Brain microvascular endothelial cell (primary cell): ENCODE measurements around the gene BAZ1A.
"Not testable (repeated sequence)": the region's sequence is repeated elsewhere in the genome, so short reads cannot be mapped to it uniquely, and the experiment has no call there.

Experiments
- DNase-seq: peaks from one replicate; pipeline ENCODE4 v3.0.0-alpha.2; 2020
- H3K27ac ChIP-seq: fragments of 250-450 bp; sonication (Bioruptor Pico); 2 replicates; pipeline ENCODE4 v1.5.1; 2020; ENCODE audit warnings: mild to moderate bottlenecking, moderate library complexity
- H3K27me3 ChIP-seq: fragments of 250-450 bp; sonication (Bioruptor Pico); replicated peaks from 2 replicates; pipeline ENCODE4 v1.5.1; 2020; ENCODE audit warnings: mild to moderate bottlenecking
- H3K36me3 ChIP-seq: fragments of 250-450 bp; sonication (Bioruptor Pico); replicated peaks from 2 replicates; pipeline ENCODE4 v1.5.1; 2020; ENCODE audit warnings: mild to moderate bottlenecking
- H3K4me3 ChIP-seq: 2 replicates; pipeline ENCODE4 v1.5.1; 2011; ENCODE audit warnings: low read depth, mild to moderate bottlenecking, control low read depth, low read length, moderate library complexity
- in situ Hi-C: cut with HindIII; loops from 2 replicates; pipeline ENCODE4 v1.10.0; 2017; ENCODE audit warnings: low sequenced_read_pairs, low pct_ligation_motif_present
- TF ChIP-seq, protein P1 (sequence below): IDR thresholded peaks from 2 replicates; pipeline ENCODE4 v1.5.1; 2011; ENCODE audit warnings: low read depth, mild to moderate bottlenecking, moderate library complexity, low read length, control low read depth, inconsistent platforms; ENCODE audit errors: missing control alignments

The BAZ1A gene

DNA sequence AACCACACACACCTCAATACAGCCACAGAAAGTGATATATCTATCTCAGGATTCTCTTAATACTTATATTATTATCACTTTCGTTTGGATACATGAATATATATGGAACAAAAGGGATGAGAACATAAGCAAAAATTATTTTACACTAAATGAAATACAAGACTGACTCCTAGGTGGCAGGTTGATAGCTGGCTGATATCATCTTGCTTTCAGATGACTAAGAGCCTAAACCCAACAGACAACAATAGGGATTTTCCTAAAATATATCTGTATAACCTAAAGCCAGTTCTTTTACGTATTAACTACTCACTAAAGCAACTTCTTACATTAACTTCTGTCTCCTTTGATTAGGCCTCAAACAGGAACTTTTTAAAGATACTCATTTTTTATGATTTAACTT, 65.1 kb downstream of the BAZ1A start:
- in situ Hi-C loops, result no loop called here
- H3K36me3 ChIP-seq, result peaks cover 10% of the 10 kb centered on the region

DNA sequence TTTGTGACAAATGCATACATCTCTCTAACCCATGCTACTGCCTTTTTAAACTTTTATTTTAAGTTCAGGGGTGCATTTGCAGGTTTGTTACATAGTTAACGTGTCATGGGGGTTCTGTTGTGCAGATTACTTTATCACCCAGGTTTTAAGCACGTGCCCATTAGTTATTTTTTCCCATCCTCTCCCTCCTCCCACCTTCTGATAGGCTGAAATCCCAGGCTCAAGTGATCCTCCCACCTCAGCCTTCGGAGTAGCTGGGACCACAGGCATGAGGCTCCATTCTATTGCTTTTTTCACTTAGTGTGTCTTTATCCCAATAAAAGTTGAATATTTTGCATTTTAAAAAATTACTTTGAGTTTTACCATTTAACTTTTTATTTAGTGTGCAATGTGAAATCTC, 68.9 kb downstream of the BAZ1A start:
- DNase-seq, result no peak
- TF ChIP-seq, protein P1, sequence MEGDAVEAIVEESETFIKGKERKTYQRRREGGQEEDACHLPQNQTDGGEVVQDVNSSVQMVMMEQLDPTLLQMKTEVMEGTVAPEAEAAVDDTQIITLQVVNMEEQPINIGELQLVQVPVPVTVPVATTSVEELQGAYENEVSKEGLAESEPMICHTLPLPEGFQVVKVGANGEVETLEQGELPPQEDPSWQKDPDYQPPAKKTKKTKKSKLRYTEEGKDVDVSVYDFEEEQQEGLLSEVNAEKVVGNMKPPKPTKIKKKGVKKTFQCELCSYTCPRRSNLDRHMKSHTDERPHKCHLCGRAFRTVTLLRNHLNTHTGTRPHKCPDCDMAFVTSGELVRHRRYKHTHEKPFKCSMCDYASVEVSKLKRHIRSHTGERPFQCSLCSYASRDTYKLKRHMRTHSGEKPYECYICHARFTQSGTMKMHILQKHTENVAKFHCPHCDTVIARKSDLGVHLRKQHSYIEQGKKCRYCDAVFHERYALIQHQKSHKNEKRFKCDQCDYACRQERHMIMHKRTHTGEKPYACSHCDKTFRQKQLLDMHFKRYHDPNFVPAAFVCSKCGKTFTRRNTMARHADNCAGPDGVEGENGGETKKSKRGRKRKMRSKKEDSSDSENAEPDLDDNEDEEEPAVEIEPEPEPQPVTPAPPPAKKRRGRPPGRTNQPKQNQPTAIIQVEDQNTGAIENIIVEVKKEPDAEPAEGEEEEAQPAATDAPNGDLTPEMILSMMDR, result no peak
- Histone ChIP-seq H3K36me3 (peaks cover 27% of the 10 kb centered on the region), H3K27me3 (no peaks in the 10 kb centered on the region), H3K4me3 (no peak overlapping the region), H3K27ac (no peak overlapping the region)
- in situ Hi-C loops, result no loop called here

More for the DNA sequence above, 65.1 kb downstream of the BAZ1A start:
- Histone ChIP-seq H3K4me3 (no peak overlapping the region), H3K27ac (no peak overlapping the region), H3K27me3 (no peaks in the 10 kb centered on the region)
- TF ChIP-seq, protein P1, result no peak
- no peak for DNase-seq

DNA sequence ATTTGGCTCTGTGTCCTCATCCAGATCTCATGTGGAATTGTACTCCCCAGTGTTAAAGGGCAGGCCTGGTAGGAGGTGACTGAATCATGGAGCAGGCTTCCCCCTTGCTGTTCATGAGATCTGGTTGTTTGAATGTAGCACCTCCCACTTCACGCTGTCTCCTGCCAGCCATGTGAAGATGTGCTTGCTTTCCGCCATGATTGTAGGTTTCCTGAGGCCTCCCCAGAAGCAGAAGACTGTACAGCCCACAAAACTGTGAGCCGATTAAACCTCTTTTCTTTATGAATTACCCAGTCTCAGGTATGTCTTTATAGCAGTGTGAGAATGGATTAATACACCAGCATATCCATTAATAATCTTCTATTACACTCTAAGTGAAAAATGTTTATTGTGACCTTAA, 70.2 kb downstream of the BAZ1A start:
- H3K4me3 ChIP-seq, result no peak overlapping the region
- DNase-seq, result no peak
- in situ Hi-C loops, result no loop called here
- H3K27me3 ChIP-seq, result no peaks in the 10 kb centered on the region
- H3K27ac ChIP-seq, result no peak overlapping the region
- TF ChIP-seq, protein P1, result no peak
- H3K36me3 ChIP-seq, result peaks cover 28% of the 10 kb centered on the region

DNA sequence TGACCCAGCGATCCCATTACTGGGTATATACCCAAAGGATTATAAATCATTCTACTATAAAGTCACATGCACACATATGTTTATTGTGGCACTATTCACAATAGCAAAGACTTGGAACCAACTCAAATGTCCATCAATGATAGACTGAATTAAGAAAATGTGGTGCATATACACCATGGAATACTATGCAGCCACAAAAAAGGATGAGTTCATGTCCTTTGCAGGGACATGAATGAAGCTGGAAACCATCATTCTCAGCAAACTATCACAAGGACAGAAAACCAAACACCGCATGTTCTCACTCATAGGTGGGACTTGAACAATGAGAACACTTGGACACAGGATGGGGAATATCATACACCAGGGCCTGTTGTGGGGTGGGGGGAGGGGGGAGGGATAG, 76.3 kb downstream of the BAZ1A start:
- H3K27ac ChIP-seq, in situ Hi-C loops, H3K4me3 ChIP-seq, H3K27me3 ChIP-seq, DNase-seq: not testable (repeated sequence)
- H3K36me3 ChIP-seq, result peaks cover 32% of the 10 kb centered on the region

DNA sequence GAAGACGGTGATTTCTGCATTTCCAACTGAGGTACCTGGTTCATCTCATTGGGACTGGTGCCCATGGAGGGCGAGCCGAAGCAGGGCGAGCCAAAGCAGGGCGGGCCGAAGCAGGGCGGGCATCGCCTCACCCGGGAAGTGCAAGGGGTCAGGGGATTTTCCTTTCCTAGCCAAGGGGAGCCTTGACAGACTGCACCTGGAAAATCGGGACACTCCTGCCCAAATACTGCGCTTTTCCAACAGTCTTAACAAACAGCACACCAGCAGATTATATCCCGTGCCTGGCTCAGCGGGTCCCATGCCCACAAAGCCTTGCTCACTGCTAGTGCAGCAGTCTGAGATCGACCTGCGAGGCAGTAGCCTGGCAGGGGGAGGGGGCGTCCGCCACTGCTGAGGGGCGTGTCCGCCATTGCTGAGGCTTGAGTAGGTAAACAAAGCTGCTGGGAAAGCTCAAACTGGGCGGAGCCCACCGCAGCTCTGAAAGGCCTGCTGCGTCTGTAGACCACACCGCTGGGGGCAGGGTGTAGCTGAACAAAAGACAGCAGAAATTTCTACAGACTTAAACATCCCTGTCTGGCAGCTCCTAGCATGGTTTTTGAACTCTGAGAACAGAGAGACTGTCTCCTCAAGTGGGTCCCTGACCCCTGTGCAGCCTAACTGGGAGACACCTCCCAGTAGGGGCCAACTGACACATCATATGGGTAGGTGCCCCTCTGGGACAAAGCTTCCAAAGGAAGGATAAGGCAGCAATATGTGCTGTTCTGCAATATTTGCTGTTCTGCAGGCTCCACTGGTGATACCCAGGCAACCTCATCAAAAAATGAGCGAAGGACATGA, 77.2 kb downstream of the BAZ1A start:
- peaks cover 31% of the 10 kb centered on the region for H3K36me3 ChIP-seq
- TF ChIP-seq, protein P1, result no peak
- no peak for DNase-seq
- in situ Hi-C loops, result no loop called here
- H3K27me3 ChIP-seq, result no peaks in the 10 kb centered on the region
- no peak overlapping the region for H3K4me3 ChIP-seq
- no peak overlapping the region for H3K27ac ChIP-seq

DNA sequence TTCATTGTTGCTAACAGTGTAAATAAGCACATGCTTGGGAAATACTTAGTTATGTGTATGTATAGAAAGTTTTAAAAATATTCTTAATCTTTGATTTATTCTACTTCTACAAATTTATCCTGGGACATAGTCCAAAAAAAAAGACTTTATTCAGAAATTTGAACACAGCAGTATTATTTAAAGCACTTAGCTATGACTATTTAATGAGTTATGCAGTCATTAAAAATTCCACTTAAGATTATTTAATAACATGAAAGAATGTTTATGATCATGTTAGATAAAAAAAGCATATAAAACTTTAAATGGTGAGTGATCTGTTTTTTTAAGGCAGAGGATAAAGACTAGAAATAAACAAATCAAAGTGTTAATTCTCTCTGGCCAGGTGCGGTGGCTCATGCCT, 78.3 kb downstream of the BAZ1A start:
- H3K27ac ChIP-seq, result no peak overlapping the region
- H3K4me3 ChIP-seq, result no peak overlapping the region
- peaks cover 25% of the 10 kb centered on the region for H3K36me3 ChIP-seq
- DNase-seq, result no peak
- H3K27me3 ChIP-seq, result no peaks in the 10 kb centered on the region
- in situ Hi-C loops, result no loop called here
- TF ChIP-seq, protein P1, result no peak
